Measurements from ENCODE around the gene ARHGAP24. TPM values are rescaled to one million over a fixed set of nuclear protein-coding genes. Genes with fewer than 3 reads are reported as not detected.

The ARHGAP24 gene
- total RNA-seq, 2 donors from 2014 or later: 34.0 to 42.0 TPM

GRCh38 chr4:85548116-85548515 lies 73.2 kb downstream of the ARHGAP24 start:
- peaks cover 0 to 11% of the 10 kb centered on the region in 2 donors for H3K9me3 ChIP-seq

GRCh38 chr4:85548841-85549240 lies 73.9 kb downstream of the ARHGAP24 start:
- Histone ChIP-seq H3K4me1 (peaks cover 0 to 3% of the 10 kb centered on the region in 2 donors), H3K27ac (no peak overlapping the region), H3K27me3 (no peaks in the 10 kb centered on the region), H3K9me3 (peaks cover 0 to 15% of the 10 kb centered on the region in 2 donors), H3K36me3 (no peaks in the 10 kb centered on the region), H3K4me3 (no peak overlapping the region)
- DNase-seq (ENCODE audit: low spot score): no peak
- TF ChIP-seq CTCF (IDR thresholded peaks at IDR 0.05): no peak

More at GRCh38 chr4:85548116-85548515, 73.2 kb downstream of the ARHGAP24 start:
- DNase-seq (ENCODE audit: low spot score): no peak
- Histone ChIP-seq H3K27ac (no peak overlapping the region), H3K4me1 (peaks cover 0 to 3% of the 10 kb centered on the region in 2 donors), H3K27me3 (no peaks in the 10 kb centered on the region), H3K4me3 (no peak overlapping the region), H3K36me3 (no peaks in the 10 kb centered on the region)
- no peak for TF ChIP-seq CTCF (IDR thresholded peaks at IDR 0.05)

GRCh38 chr4:85555206-85555605 lies 80.3 kb downstream of the ARHGAP24 start:
- peaks cover 0 to 21% of the 10 kb centered on the region in 2 donors for H3K4me1 ChIP-seq
- H3K9me3 ChIP-seq: peaks cover 0 to 20% of the 10 kb centered on the region in 2 donors
- no peaks in the 10 kb centered on the region for H3K27me3 ChIP-seq
- no peak for TF ChIP-seq CTCF (IDR thresholded peaks at IDR 0.05)
- no peak overlapping the region for H3K4me3 ChIP-seq
- H3K27ac ChIP-seq: no peak overlapping the region
- DNase-seq (ENCODE audit: low spot score): no peak
- no peaks in the 10 kb centered on the region for H3K36me3 ChIP-seq

- Histone ChIP-seq H3K27ac (no peak overlapping the region), H3K9me3 (peaks cover 0 to 20% of the 10 kb centered on the region in 2 donors), H3K27me3 (no peaks in the 10 kb centered on the region), H3K4me3 (no peak overlapping the region), H3K36me3 (no peaks in the 10 kb centered on the region), H3K4me1 (peaks cover 0 to 21% of the 10 kb centered on the region in 2 donors)
- DNase-seq (ENCODE audit: low spot score): no peak
- TF ChIP-seq CTCF (IDR thresholded peaks at IDR 0.05): no peak
Measured at GRCh38 chr4:85556283-85556682, 81.3 kb downstream of the ARHGAP24 start.

GRCh38 chr4:85557016-85557901 lies 82.3 kb downstream of the ARHGAP24 start:
- no peak overlapping the region for H3K27ac ChIP-seq
- H3K4me3 ChIP-seq: no peak overlapping the region
- peaks cover 0 to 21% of the 10 kb centered on the region in 2 donors for H3K4me1 ChIP-seq
- peaks cover 0 to 16% of the 10 kb centered on the region in 2 donors for H3K9me3 ChIP-seq
- DNase-seq (ENCODE audit: low spot score): no peak
- H3K27me3 ChIP-seq: no peaks in the 10 kb centered on the region
- TF ChIP-seq CTCF (IDR thresholded peaks at IDR 0.05): no peak
- no peaks in the 10 kb centered on the region for H3K36me3 ChIP-seq

Measured in right atrium auricular region (tissue), 2 donors.